Gastroesophageal sphincter (tissue), 4 donors: ENCODE results near the gene CRYBG1. TPM values are rescaled to one million over a fixed set of nuclear protein-coding genes. Genes with fewer than 3 reads are reported as not detected.
A peak's percentile ranks its signal among the peaks of the same experiment; 100 is the strongest.

ENCODE experiments used
- ATAC-seq: fragments of 150-250 bp; one replicate; pipeline ENCODE4 v1.9.1; 2016; ENCODE audit warnings: mild to moderate bottlenecking, moderate library complexity
- H3K27ac ChIP-seq, 4 donors: fragments of 200-600 bp; sonication (generic) in 3 of 4; 1 replicate in 3 of 4; 2 replicates in 1 of 4; pipeline ENCODE4 v1.5.1; 2016 to 2019
- H3K27me3 ChIP-seq: fragments of 200-600 bp; sonication (generic); one replicate; pipeline ENCODE4 v1.5.1; 2019
- H3K36me3 ChIP-seq, 2 donors: fragments of 200-600 bp; sonication (generic); one replicate each; pipeline ENCODE4 v1.5.1; 2019; ENCODE audit warnings: control low read depth in 1 of 2
- H3K4me1 ChIP-seq, 3 donors: fragments of 200-600 bp; sonication (generic); 1 replicate in 2 of 3; 2 replicates in 1 of 3; pipeline ENCODE4 v1.5.1; 2016 to 2019; ENCODE audit warnings: control low read depth in 2 of 3
- H3K4me3 ChIP-seq, 2 donors: fragments of 200-600 bp; sonication (generic); one replicate each; pipeline ENCODE4 v1.5.1; 2019; ENCODE audit warnings: mild to moderate bottlenecking in 1 of 2, moderate library complexity in 1 of 2
- H3K9me3 ChIP-seq, 3 donors: fragments of 200-600 bp; sonication (generic); one replicate each; pipeline ENCODE4 v1.5.1; 2017 to 2019; ENCODE audit warnings: control low read depth in 2 of 3
- EP300 ChIP-seq: sonication (generic); formaldehyde crosslinking; IDR thresholded peaks from one replicate; pipeline ENCODE4 v1.6.1; 2017; ENCODE audit warnings: antibody characterized with exemption, mild to moderate bottlenecking
- POLR2A ChIP-seq, 2 donors: fragments of 450-650 bp; IDR thresholded peaks; one replicate each; pipeline ENCODE4 v1.6.1; 2017; ENCODE audit warnings: antibody characterized with exemption in 2 of 2, mild to moderate bottlenecking in 2 of 2, moderate library complexity in 1 of 2
- POLR2AphosphoS5 ChIP-seq: sonication (generic); formaldehyde crosslinking; IDR thresholded peaks from one replicate; pipeline ENCODE4 v1.6.1; 2017; ENCODE audit warnings: antibody characterized with exemption
- WGBS, 2 donors: methylation state at CpG; one replicate each; pipeline ENCODE4 v1.1.5; 2018; ENCODE audit warnings: low coverage in 1 of 2; 5-methylcytosine and 5-hydroxymethylcytosine counted together
- total RNA-seq, 4 donors: library from RNA; depleted of rRNA; stranded (reverse); fragments of >200 nt; gene quantifications; one replicate each; pipeline ENCODE4 v1.1.0, GENCODE V29; 2016
- TF ChIP-seq, protein P1 (sequence below), 4 experiments: fragments of 200-600 bp in 2 of 4; fragments of 450-650 bp in 2 of 4; sonication (generic) in 1 of 4; IDR thresholded peaks; one replicate each; pipeline ENCODE4 v1.5.1; 2017 to 2019; ENCODE audit warnings: antibody characterized with exemption in 4 of 4, mild to moderate bottlenecking in 2 of 4, moderate library complexity in 2 of 4

Gene CRYBG1, protein sequence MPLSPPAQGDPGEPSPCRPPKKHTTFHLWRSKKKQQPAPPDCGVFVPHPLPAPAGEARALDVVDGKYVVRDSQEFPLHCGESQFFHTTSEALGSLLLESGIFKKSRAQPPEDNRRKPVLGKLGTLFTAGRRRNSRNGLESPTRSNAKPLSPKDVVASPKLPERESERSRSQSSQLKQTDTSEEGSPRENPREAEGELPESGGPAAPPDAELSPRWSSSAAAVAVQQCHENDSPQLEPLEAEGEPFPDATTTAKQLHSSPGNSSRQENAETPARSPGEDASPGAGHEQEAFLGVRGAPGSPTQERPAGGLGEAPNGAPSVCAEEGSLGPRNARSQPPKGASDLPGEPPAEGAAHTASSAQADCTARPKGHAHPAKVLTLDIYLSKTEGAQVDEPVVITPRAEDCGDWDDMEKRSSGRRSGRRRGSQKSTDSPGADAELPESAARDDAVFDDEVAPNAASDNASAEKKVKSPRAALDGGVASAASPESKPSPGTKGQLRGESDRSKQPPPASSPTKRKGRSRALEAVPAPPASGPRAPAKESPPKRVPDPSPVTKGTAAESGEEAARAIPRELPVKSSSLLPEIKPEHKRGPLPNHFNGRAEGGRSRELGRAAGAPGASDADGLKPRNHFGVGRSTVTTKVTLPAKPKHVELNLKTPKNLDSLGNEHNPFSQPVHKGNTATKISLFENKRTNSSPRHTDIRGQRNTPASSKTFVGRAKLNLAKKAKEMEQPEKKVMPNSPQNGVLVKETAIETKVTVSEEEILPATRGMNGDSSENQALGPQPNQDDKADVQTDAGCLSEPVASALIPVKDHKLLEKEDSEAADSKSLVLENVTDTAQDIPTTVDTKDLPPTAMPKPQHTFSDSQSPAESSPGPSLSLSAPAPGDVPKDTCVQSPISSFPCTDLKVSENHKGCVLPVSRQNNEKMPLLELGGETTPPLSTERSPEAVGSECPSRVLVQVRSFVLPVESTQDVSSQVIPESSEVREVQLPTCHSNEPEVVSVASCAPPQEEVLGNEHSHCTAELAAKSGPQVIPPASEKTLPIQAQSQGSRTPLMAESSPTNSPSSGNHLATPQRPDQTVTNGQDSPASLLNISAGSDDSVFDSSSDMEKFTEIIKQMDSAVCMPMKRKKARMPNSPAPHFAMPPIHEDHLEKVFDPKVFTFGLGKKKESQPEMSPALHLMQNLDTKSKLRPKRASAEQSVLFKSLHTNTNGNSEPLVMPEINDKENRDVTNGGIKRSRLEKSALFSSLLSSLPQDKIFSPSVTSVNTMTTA (N-terminal part only)
- 10 to 100 TPM in 1 of 4 donors, 1 to 10 TPM in 3; 3.1 to 10.8 (median 4.1) TPM for total RNA-seq

DNA sequence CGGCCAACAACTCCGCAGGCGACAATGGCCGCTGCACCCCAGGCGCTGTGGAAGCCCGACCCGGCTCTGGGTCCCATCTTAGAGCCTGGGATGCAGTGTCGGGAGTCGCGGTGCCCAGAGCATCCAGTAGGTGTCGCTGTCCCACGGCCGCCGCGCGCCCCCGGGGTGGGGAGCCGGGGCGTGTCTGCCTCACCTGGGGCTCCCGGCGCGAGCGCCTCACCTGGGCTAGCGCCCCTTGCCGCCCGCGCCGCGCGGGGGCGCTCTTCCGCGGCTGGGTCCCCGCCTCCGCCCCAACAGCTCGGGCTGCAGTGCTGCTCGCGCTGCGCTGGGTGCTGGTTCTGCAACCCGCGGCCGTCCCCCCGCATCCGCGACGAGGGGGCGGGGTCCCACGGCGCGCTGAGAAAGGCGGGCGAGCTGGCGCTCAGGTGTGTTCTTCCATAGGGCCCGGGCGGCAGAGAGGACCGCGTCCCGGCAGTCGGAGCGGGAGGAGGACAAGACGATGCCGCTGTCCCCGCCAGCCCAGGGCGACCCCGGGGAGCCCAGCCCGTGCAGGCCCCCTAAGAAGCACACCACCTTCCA, at the start of gene CRYBG1:
Gene CRYBG1, plus strand, starts transcription at position 308 of the 579 bp plus-strand sequence. Its CDS starts 192 bp downstream, at position 500.
- no peaks in the 10 kb centered on the region for H3K9me3 ChIP-seq
- TF ChIP-seq POLR2AphosphoS5, result no peak
- TF ChIP-seq, protein P1, sequence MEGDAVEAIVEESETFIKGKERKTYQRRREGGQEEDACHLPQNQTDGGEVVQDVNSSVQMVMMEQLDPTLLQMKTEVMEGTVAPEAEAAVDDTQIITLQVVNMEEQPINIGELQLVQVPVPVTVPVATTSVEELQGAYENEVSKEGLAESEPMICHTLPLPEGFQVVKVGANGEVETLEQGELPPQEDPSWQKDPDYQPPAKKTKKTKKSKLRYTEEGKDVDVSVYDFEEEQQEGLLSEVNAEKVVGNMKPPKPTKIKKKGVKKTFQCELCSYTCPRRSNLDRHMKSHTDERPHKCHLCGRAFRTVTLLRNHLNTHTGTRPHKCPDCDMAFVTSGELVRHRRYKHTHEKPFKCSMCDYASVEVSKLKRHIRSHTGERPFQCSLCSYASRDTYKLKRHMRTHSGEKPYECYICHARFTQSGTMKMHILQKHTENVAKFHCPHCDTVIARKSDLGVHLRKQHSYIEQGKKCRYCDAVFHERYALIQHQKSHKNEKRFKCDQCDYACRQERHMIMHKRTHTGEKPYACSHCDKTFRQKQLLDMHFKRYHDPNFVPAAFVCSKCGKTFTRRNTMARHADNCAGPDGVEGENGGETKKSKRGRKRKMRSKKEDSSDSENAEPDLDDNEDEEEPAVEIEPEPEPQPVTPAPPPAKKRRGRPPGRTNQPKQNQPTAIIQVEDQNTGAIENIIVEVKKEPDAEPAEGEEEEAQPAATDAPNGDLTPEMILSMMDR (IDR thresholded peaks at IDR 0.05), result peak; percentile 32 to 89 (median 48)
- peak; percentile 69 for ATAC-seq
- H3K27me3 ChIP-seq, result peaks cover 83% of the 10 kb centered on the region
- peaks cover 2 to 16% (median 11%) of the 10 kb centered on the region in 3 donors for H3K4me1 ChIP-seq
- no peaks in the 10 kb centered on the region for H3K36me3 ChIP-seq
- WGBS, 2 donors, result no CpG with 5 or more reads among the region's 66 CpGs
- H3K4me3 ChIP-seq, result peak within 1 kb of the TSS; percentile 11 to 53
- no peak within 1 kb of the TSS for H3K27ac ChIP-seq

DNA sequence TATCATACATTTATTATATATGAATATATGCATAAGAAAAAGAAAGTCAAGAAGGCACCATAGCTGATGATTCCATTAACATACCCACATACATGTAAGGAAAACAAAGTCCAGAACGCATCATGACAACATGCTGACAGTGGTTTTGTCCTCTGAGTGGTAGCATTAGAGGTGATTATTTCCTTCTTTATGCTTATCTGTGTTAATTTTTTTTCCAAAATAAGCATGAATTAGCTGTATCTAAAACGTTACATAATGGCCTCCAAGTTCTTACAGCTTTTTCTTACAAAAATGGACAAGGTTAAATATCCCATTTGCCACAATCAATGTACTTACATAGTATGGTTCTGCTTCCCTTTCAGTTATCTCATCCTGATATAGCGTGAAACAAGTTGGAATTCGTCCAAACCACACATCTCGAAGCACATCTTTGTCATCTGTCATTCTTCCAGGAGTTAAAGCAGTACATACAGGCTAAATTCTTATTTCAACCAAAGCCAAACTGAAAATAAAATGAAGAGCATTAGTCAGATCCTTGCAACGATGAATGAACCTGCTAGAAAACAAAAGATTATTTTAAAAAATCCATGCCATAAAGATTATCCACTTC, 44.6 kb upstream of the CRYBG1 start:
- TF ChIP-seq POLR2A (IDR thresholded peaks at IDR 0.05) (no peak), POLR2AphosphoS5 (no peak), EP300 (no peak)
- TF ChIP-seq, protein P1 (IDR thresholded peaks at IDR 0.05), result no peak
- Histone ChIP-seq H3K4me1 (no peaks in the 10 kb centered on the region), H3K27me3 (no peaks in the 10 kb centered on the region), H3K4me3 (no peak overlapping the region), H3K9me3 (no peaks in the 10 kb centered on the region), H3K36me3 (peaks cover 0 to 41% of the 10 kb centered on the region in 2 donors), H3K27ac (no peak overlapping the region)
- WGBS, 2 donors, result 67 to 83% methylated on average over 5 to 6 of the region's 6 CpGs
- no peak for ATAC-seq

DNA sequence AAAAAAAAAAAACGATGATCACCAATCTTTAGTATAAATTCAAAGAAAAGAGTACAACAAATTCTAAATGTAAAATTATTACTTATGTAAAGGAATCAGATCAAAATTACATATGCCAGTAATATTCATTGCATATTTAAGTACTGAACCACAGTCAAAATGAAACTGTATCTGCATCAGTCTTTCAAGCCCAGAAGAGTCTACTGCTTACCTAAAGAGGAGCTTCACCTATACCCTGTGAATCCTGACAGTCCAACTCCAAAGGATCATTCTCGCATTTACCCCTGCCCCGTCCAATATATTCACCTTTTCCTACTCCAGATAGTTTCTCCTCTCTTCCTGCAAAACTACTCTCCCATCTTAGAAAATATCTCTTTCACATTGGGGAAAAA, 44.1 kb upstream of the CRYBG1 start:
- WGBS, 2 donors, result 90 to 94% methylated on average over 3 of the region's 3 CpGs
- no peaks in the 10 kb centered on the region for H3K4me1 ChIP-seq
- no peaks in the 10 kb centered on the region for H3K27me3 ChIP-seq
- no peak for ATAC-seq
- peaks cover 0 to 37% of the 10 kb centered on the region in 2 donors for H3K36me3 ChIP-seq
- no peak overlapping the region for H3K27ac ChIP-seq
- no peaks in the 10 kb centered on the region for H3K9me3 ChIP-seq
- H3K4me3 ChIP-seq, result no peak overlapping the region
- TF ChIP-seq EP300, result no peak

DNA sequence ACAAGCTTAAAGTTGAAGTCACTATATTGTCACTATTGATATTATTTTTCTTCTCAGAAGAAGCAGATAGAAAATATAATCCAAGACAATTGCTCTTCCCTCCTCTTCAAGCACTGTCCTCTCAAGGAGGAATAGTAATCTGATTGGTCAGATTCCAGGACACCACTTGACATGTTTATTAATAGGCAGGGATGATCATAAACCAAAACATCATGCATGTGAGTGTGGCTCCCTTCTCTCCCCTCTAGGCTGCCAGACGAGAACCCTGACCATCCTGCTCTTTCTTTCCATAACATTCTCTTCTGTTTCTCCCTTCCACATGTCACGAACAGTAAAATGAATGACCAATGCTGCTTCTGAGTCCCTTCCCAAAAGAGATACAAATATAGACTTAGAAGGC, 42.5 kb upstream of the CRYBG1 start:
- TF ChIP-seq POLR2AphosphoS5 (no peak), POLR2A (IDR thresholded peaks at IDR 0.05) (no peak), EP300 (no peak)
- TF ChIP-seq, protein P1 (IDR thresholded peaks at IDR 0.05), result no peak
- no peaks in the 10 kb centered on the region for H3K9me3 ChIP-seq

More for the DNA sequence above, 42.5 kb upstream of the CRYBG1 start:
- Histone ChIP-seq H3K27ac (no peak overlapping the region), H3K36me3 (peaks cover 0 to 26% of the 10 kb centered on the region in 2 donors), H3K4me1 (no peaks in the 10 kb centered on the region), H3K27me3 (no peaks in the 10 kb centered on the region), H3K4me3 (no peak overlapping the region)
- no peak for ATAC-seq
- WGBS, 2 donors, result 40 to 88% methylated on average over 1 to 2 of the region's 2 CpGs
